Mesenchymal stem cell (in vitro differentiated cells and primary cell): Measurements from ENCODE around the gene ZBED1.
A peak's percentile ranks its signal among the peaks of the same experiment; 100 is the strongest.

Experiments
- DNase-seq: peaks from one replicate; pipeline ENCODE4 v3.0.0-alpha.2; 2013
- H2AFZ ChIP-seq: one replicate; pipeline ENCODE4 v1.6.1; 2013; ENCODE audit warnings: low read depth, mild to moderate bottlenecking, control low read depth, inconsistent platforms, low read length, moderate library complexity
- H2AK5ac ChIP-seq: 2 replicates; pipeline ENCODE4 v1.6.1; 2013; ENCODE audit warnings: low read length, moderate library complexity, mild to moderate bottlenecking, inconsistent platforms; ENCODE audit not compliant: severe bottlenecking
- H2BK120ac ChIP-seq: one replicate; pipeline ENCODE4 v1.6.1; 2013; ENCODE audit warnings: low read depth, mild to moderate bottlenecking, inconsistent platforms, low read length, moderate library complexity
- H2BK12ac ChIP-seq, 2 experiments: one replicate each; pipeline ENCODE4 v1.6.1; 2013; ENCODE audit warnings: inconsistent platforms in 2 of 2, low read length in 2 of 2, mild to moderate bottlenecking in 2 of 2, moderate library complexity in 2 of 2, control low read depth in 1 of 2
- H2BK15ac ChIP-seq: one replicate; pipeline ENCODE4 v1.6.1; 2013; ENCODE audit warnings: mild to moderate bottlenecking, low read depth, inconsistent platforms; ENCODE audit not compliant: poor library complexity, severe bottlenecking
- H2BK5ac ChIP-seq: 2 replicates; pipeline ENCODE4 v1.6.1; 2013; ENCODE audit warnings: low read depth, mild to moderate bottlenecking, low read length, control low read depth, inconsistent platforms; ENCODE audit not compliant: poor library complexity, severe bottlenecking
- H3K14ac ChIP-seq, 2 experiments: one replicate each; pipeline ENCODE4 v1.6.1; 2013; ENCODE audit warnings: inconsistent platforms in 2 of 2, low read length in 2 of 2, control low read depth in 1 of 2, mild to moderate bottlenecking in 1 of 2, moderate library complexity in 1 of 2
- H3K18ac ChIP-seq, 2 experiments: one replicate each; pipeline ENCODE4 v1.6.1; 2013; ENCODE audit warnings: inconsistent platforms in 2 of 2, low read length in 2 of 2, control low read depth in 1 of 2, low read depth in 1 of 2, mild to moderate bottlenecking in 1 of 2
- H3K23ac ChIP-seq, 2 experiments: one replicate each; pipeline ENCODE4 v1.6.1; 2013; ENCODE audit warnings: inconsistent platforms in 2 of 2, low read length in 2 of 2, mild to moderate bottlenecking in 2 of 2, moderate library complexity in 2 of 2, control low read depth in 1 of 2
- H3K27ac ChIP-seq: 2 replicates; pipeline ENCODE4 v1.5.1; 2013; ENCODE audit warnings: mild to moderate bottlenecking, moderate library complexity, low read length, control low read depth, inconsistent platforms; ENCODE audit not compliant: poor library complexity, severe bottlenecking
- H3K27me3 ChIP-seq, 2 experiments: 2 replicates each; pipeline versions ENCODE4 v1.6.1 to v1.7.0; 2013; ENCODE audit warnings: low read length in 2 of 2, mild to moderate bottlenecking in 2 of 2, moderate library complexity in 2 of 2, control low read depth in 1 of 2, inconsistent platforms in 1 of 2; ENCODE audit not compliant: control insufficient read depth in 1 of 2, insufficient read depth in 1 of 2
- H3K36me3 ChIP-seq, 2 experiments: 2 replicates each; pipeline versions ENCODE4 v1.6.1 to v1.7.0; 2013; ENCODE audit warnings: low read length in 2 of 2, control low read depth in 1 of 2, inconsistent platforms in 1 of 2, low read depth in 1 of 2, mild to moderate bottlenecking in 1 of 2; ENCODE audit not compliant: insufficient read depth in 2 of 2, control insufficient read depth in 1 of 2
- H3K4ac ChIP-seq, 2 experiments: one replicate each; pipeline ENCODE4 v1.6.1; 2013; ENCODE audit warnings: inconsistent platforms in 2 of 2, low read length in 2 of 2, mild to moderate bottlenecking in 2 of 2, moderate library complexity in 2 of 2, control low read depth in 1 of 2, low read depth in 1 of 2
- H3K4me1 ChIP-seq: 2 replicates; pipeline ENCODE4 v1.6.1; 2013; ENCODE audit warnings: low read depth, low read length, control low read depth; ENCODE audit not compliant: control insufficient read depth, insufficient read depth
- H3K4me2 ChIP-seq: 2 replicates; pipeline ENCODE4 v1.6.1; 2013; ENCODE audit warnings: low read length, mild to moderate bottlenecking, inconsistent platforms; ENCODE audit not compliant: poor library complexity, severe bottlenecking
- H3K4me3 ChIP-seq, 2 experiments: 2 replicates each; pipeline versions ENCODE4 v1.5.1 to v1.7.0; 2013; ENCODE audit warnings: low read length in 2 of 2, mild to moderate bottlenecking in 2 of 2, control low read depth in 1 of 2, low read depth in 1 of 2; ENCODE audit not compliant: insufficient read depth in 1 of 2
- H3K79me1 ChIP-seq: replicated peaks from 2 replicates; pipeline ENCODE4 v1.6.1; 2013; ENCODE audit warnings: mild to moderate bottlenecking, control low read depth, low read length, inconsistent platforms; ENCODE audit not compliant: poor library complexity, severe bottlenecking
- H3K9ac ChIP-seq: 2 replicates; pipeline ENCODE4 v1.7.0; 2013; ENCODE audit warnings: mild to moderate bottlenecking, low read length, moderate library complexity
- H3K9me3 ChIP-seq: 2 replicates; pipeline ENCODE4 v1.7.0; 2013; ENCODE audit warnings: mild to moderate bottlenecking, low read length; ENCODE audit not compliant: control insufficient read depth
- H4K8ac ChIP-seq: one replicate; pipeline ENCODE4 v1.6.1; 2013; ENCODE audit warnings: inconsistent platforms, mild to moderate bottlenecking, low read length, moderate library complexity
- H4K91ac ChIP-seq: one replicate; pipeline ENCODE4 v1.6.1; 2013; ENCODE audit warnings: mild to moderate bottlenecking, low read length, inconsistent platforms
- WGBS: methylation state at CpG from one replicate; pipeline ENCODE4 v1.1.7; 2013; ENCODE audit warnings: mixed read lengths; 5-methylcytosine and 5-hydroxymethylcytosine counted together

ZBED1 gene

DNA sequence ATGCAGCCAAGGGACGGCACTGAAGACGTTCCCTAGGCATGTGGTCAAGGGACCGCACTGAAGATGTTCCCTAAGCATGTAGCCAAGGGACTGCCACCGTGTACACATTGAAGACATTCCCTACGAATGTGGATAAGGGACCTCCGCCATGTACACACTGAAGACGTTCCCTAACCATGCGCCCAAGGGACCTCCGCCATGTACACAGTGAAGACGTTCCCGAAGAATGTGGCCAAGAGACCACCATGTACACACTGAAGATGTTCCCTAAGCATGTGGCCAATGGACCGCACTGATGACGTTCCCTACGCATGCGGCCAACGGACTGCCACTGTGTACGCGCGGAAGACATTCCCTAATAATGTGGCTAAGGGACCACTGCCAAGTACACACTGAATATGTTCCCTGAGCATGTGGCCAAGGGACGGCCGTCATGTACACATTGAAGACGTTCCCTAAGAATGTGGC, 48.4 kb downstream of the ZBED1 start:
- no peak overlapping the region for H3K14ac ChIP-seq
- no peak overlapping the region for H2AFZ ChIP-seq
- no peak overlapping the region for H3K4me2 ChIP-seq
- no peak overlapping the region for H3K23ac ChIP-seq
- H3K27ac ChIP-seq, result no peak overlapping the region
- no peak overlapping the region for H2BK12ac ChIP-seq
- no peak for DNase-seq
- H3K4ac ChIP-seq, result no peak overlapping the region
- peaks cover 2% of the 10 kb centered on the region for H3K4me1 ChIP-seq
- no peak overlapping the region for H3K9ac ChIP-seq
- no peak overlapping the region for H2BK5ac ChIP-seq
- H3K18ac ChIP-seq, result no peak overlapping the region
- H3K27me3 ChIP-seq, result no peaks in the 10 kb centered on the region
- H3K79me1 ChIP-seq, result peaks cover 35% of the 10 kb centered on the region
- WGBS, result 95% methylated on average over 22 of the region's 22 CpGs
- no peak overlapping the region for H4K91ac ChIP-seq
- no peak overlapping the region for H2BK15ac ChIP-seq
- H4K8ac ChIP-seq, result no peak overlapping the region
- peaks cover 7 to 8% of the 10 kb centered on the region in 2 experiments for H3K36me3 ChIP-seq
- no peak overlapping the region for H2BK120ac ChIP-seq
- H3K4me3 ChIP-seq, result no peak overlapping the region
- no peaks in the 10 kb centered on the region for H3K9me3 ChIP-seq
- no peak overlapping the region for H2AK5ac ChIP-seq

DNA sequence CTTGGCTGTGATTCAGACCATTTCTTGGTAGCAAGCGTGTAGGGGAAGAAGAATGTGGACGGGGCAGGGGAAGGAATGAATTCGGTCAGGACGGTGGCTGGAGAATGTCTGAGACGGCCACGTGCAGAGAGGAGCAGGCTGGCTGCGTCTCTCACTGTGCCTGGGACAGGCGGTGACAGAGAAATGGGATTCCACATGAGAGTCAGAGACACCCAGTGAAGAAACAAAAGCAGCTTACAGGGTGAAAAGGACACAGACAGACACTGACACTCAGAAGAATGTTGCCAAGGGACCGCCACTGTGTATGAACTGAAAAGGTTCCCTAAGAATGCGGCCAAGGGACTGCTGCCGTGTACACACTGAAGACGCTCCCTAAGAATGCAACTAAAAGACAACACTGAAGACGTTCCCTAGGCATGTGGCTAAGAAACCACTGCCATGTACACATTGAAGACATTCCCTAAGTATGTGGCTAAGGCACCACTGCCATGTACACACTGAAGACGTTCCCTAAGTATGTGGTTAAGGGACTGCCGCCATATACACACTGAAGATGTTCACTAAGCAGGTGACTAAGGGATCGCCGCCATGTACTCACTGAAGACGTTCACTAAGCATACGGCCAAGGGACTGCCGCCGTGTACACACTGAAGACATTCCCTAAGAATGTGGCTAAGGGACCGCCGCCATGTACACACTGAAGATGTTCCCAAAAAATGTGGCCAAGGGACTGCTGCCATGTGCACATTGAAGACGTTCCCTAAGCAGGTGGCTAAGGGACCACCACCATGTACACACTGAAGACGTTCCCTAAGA, 49.1 kb downstream of the ZBED1 start:
- 82% methylated on average over 25 of the region's 25 CpGs for WGBS
- Histone ChIP-seq H4K91ac (no peak overlapping the region), H2BK5ac (no peak overlapping the region), H2AK5ac (no peak overlapping the region), H3K27me3 (no peaks in the 10 kb centered on the region), H2AFZ (no peak overlapping the region), H3K23ac (no peak overlapping the region), H3K18ac (no peak overlapping the region), H4K8ac (no peak overlapping the region), H3K9me3 (no peaks in the 10 kb centered on the region), H3K27ac (no peak overlapping the region), H3K4ac (no peak overlapping the region), H2BK12ac (no peak overlapping the region), H3K79me1 (peaks cover 32% of the 10 kb centered on the region), H3K9ac (peak overlapping the region; percentile 14), H2BK15ac (no peak overlapping the region), H3K4me3 (no peak overlapping the region), H3K14ac (no peak overlapping the region), H3K36me3 (peaks cover 12% of the 10 kb centered on the region in 2 experiments), H3K4me2 (no peak overlapping the region), H3K4me1 (peaks cover 2% of the 10 kb centered on the region), H2BK120ac (no peak overlapping the region)
- DNase-seq, result peak; percentile 20

DNA sequence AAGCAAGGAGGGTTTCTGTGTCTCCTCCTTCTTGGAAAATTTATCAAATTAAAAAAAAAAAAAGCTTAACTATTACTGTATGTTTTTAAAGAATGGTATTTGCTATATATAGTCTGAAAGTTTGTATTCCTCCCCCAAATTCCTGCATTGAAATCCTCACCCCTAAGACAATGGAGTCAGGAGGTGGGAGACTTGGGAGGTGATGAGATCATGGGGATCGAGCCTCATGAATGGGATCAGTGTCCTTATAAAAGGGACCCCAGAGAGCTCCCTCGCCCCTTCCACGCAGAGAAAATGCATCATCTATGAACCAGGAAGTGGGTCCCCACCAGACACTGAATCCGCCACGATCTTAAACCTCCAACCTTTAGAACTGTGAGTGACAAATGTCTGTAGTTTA, 50.1 kb downstream of the ZBED1 start:
- H2BK120ac ChIP-seq, result no peak overlapping the region
- no peak overlapping the region for H3K23ac ChIP-seq
- no peaks in the 10 kb centered on the region for H3K9me3 ChIP-seq
- H3K79me1 ChIP-seq, result peaks cover 34% of the 10 kb centered on the region
- peaks cover 2% of the 10 kb centered on the region for H3K4me1 ChIP-seq
- H3K4ac ChIP-seq, result no peak overlapping the region
- H3K18ac ChIP-seq, result no peak overlapping the region
- H3K36me3 ChIP-seq, result peaks cover 12% of the 10 kb centered on the region in 2 experiments
- H3K27me3 ChIP-seq, result no peaks in the 10 kb centered on the region
- H4K8ac ChIP-seq, result no peak overlapping the region
- H3K27ac ChIP-seq, result no peak overlapping the region
- H2AFZ ChIP-seq, result no peak overlapping the region
- no peak overlapping the region for H2AK5ac ChIP-seq
- DNase-seq, result no peak
- H4K91ac ChIP-seq, result no peak overlapping the region
- no peak overlapping the region for H3K4me2 ChIP-seq
- no peak overlapping the region for H2BK15ac ChIP-seq
- H2BK12ac ChIP-seq, result no peak overlapping the region
- no peak overlapping the region for H3K4me3 ChIP-seq
- no peak overlapping the region for H3K9ac ChIP-seq
- no peak overlapping the region for H3K14ac ChIP-seq
- 100% methylated on average over 1 of the region's 5 CpGs for WGBS
- no peak overlapping the region for H2BK5ac ChIP-seq

DNA sequence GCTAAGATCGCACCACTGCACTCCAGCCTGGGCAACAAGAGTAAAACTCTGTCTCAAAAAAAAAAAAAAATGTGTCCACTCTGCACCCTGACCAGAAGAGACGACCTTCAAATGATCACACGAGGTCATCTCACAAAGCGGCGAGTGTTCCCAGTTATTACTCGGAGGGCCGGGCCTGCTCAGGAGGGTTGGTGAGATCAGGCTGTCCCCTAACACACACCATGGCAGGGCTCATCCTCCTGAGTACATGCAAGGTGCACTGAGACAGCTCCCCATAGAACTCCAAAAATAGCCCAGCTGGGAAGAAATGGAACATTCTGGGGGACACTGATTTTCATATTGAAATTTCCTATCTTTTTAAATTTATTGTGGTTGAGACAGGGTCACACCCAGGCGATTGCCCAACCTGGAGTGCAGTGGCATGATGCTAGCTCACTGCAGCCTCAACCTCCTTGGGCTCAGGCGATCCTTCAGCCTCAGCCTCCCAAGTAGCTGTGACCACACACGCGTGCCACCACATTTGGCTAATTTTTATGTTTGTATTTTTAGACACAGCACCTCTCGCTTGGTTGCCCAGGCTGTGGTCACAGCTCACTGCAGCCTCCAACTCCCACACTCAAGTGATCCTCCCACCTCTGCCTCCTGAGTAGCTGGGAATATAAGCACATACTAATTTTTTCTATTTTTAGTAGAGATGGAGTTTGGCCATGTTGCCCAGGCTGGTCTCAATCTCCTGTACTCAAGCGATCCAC, 51.5 kb downstream of the ZBED1 start:
- Histone ChIP-seq H3K27me3 (no peaks in the 10 kb centered on the region), H3K36me3 (peaks cover 12% of the 10 kb centered on the region in 2 experiments), H4K8ac (no peak overlapping the region), H3K27ac (no peak overlapping the region), H3K79me1 (peaks cover 34% of the 10 kb centered on the region), H2AK5ac (no peak overlapping the region), H3K4ac (no peak overlapping the region), H2BK5ac (no peak overlapping the region), H2BK15ac (no peak overlapping the region), H4K91ac (no peak overlapping the region), H3K14ac (no peak overlapping the region), H2AFZ (no peak overlapping the region), H3K18ac (no peak overlapping the region), H3K9ac (no peak overlapping the region), H3K4me1 (peaks cover 2% of the 10 kb centered on the region), H2BK120ac (no peak overlapping the region), H3K4me3 (no peak overlapping the region), H3K23ac (no peak overlapping the region), H3K9me3 (no peaks in the 10 kb centered on the region), H2BK12ac (no peak overlapping the region), H3K4me2 (no peak overlapping the region)
- 95% methylated on average over 12 of the region's 13 CpGs for WGBS
- DNase-seq, result no peak
